GM12892 (cell line): ENCODE data around the gene ABCD2.

Experiments used
- POLR2A ChIP-seq: IDR thresholded peaks from 2 replicates; pipeline ENCODE4 v1.6.1; 2011; ENCODE audit warnings: low read depth, low read length, control low read depth
- TAF1 ChIP-seq: IDR thresholded peaks from 2 replicates; pipeline ENCODE4 v1.6.1; 2011; ENCODE audit warnings: low read depth, mild to moderate bottlenecking, control low read depth, low read length, borderline replicate concordance

GRCh38 chr12:39619316-39619659 is 315 bp downstream of the ABCD2 start:
- TF ChIP-seq POLR2A (peak; percentile 66), TAF1 (no peak)
